Retinal pigment epithelial cell (primary cell): ENCODE results near the gene LRRC4C.
"Not testable (repeated sequence)": the region's sequence is repeated elsewhere in the genome, so short reads cannot be mapped to it uniquely, and the experiment has no call there.

Experiments used
- DNase-seq: peaks from one replicate; pipeline ENCODE4 v3.0.0-alpha.2; 2010; ENCODE audit warnings: low read depth
- H3K4me3 ChIP-seq: 2 replicates; pipeline ENCODE4 v1.5.1; 2011; ENCODE audit warnings: mild to moderate bottlenecking, low read length, control low read depth, moderate library complexity
- TF ChIP-seq, protein P1 (sequence below): conservative IDR thresholded peaks from 2 replicates; pipeline ENCODE4 v1.5.1; 2011; ENCODE audit warnings: low read depth, low read length, control low read depth, inconsistent platforms

LRRC4C gene

DNA sequence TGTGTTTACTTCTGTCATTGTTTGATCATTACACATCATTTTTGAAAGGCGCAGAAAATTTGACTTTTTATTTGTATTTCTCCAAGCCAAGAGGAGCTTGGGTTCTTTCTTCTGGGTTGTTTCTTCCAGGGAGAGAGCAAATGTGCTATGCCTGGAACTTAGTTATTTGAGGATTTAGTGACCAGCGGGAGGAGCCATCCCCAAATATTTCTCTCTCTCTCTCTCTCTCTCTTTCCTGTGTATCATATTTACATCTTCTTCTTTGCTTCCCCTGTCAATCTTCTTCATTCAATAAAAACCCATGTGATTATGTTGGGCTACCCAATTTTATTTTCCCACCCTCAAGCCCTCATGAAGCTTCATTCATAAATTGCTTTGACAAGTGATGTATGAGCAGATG lies 534.5 kb downstream of the LRRC4C start:
- DNase-seq: no peak
- H3K4me3 ChIP-seq: no peak overlapping the region
- TF ChIP-seq, protein P1, sequence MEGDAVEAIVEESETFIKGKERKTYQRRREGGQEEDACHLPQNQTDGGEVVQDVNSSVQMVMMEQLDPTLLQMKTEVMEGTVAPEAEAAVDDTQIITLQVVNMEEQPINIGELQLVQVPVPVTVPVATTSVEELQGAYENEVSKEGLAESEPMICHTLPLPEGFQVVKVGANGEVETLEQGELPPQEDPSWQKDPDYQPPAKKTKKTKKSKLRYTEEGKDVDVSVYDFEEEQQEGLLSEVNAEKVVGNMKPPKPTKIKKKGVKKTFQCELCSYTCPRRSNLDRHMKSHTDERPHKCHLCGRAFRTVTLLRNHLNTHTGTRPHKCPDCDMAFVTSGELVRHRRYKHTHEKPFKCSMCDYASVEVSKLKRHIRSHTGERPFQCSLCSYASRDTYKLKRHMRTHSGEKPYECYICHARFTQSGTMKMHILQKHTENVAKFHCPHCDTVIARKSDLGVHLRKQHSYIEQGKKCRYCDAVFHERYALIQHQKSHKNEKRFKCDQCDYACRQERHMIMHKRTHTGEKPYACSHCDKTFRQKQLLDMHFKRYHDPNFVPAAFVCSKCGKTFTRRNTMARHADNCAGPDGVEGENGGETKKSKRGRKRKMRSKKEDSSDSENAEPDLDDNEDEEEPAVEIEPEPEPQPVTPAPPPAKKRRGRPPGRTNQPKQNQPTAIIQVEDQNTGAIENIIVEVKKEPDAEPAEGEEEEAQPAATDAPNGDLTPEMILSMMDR: no peak

DNA sequence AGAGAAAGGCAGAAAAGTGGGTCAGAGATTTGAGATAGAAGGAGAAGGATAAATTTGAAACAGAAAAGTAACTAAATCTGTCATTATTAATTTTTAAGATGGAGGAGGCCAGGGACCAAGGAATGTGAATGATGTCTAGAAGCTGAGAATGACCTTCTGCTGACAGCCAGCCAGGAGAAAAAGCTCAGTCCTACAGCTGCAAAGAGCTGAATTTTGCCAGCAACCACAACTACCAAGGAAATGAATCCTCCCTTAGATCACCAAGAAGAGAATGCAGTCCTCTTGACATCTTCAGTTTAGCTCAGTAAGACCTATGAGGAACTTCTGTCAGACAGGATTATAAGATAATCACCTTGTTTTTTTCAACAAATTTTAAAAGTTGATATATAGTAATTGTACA lies 538.2 kb downstream of the LRRC4C start:
- TF ChIP-seq, protein P1: no peak
- no peak overlapping the region for H3K4me3 ChIP-seq
- DNase-seq: no peak

DNA sequence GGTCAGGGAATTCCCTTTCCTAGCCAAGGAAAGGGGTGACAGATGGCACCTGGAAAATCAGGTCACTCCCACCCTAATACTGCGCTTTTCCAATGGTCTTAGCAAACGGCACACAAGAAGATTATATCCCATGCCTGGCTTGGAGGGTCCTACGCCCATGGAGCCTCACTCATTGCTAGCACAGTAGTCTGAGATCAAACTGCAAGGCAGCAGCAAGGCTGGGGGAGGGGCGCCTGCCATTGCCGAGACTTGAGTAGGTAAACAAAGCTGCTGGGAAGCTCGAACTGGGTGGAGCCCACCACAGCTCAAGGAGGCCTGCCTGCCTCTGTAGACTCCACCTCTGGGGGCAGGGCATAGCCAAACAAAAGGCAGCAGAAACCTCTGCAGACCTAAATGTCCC lies 548.7 kb downstream of the LRRC4C start:
- not testable (repeated sequence) for DNase-seq, H3K4me3 ChIP-seq

DNA sequence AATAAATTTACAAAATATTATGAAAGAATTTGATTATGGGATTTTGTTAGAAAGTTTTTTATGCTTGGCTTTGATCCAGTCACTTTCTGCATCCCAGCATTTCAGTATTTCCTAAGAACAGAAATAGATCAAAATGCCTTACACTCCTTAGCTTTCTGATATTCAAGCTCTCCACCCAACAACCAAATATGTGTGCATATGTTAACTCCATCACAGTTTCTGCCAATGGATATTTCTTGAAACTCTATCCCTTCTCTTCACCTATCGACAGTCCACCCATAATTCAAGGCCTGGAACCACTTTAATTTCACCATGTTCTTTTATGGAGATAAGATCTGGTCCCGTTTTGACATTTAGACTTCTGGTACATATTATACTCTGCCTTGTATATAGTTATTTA lies 565.0 kb downstream of the LRRC4C start:
- TF ChIP-seq, protein P1: no peak
- no peak for DNase-seq

DNA sequence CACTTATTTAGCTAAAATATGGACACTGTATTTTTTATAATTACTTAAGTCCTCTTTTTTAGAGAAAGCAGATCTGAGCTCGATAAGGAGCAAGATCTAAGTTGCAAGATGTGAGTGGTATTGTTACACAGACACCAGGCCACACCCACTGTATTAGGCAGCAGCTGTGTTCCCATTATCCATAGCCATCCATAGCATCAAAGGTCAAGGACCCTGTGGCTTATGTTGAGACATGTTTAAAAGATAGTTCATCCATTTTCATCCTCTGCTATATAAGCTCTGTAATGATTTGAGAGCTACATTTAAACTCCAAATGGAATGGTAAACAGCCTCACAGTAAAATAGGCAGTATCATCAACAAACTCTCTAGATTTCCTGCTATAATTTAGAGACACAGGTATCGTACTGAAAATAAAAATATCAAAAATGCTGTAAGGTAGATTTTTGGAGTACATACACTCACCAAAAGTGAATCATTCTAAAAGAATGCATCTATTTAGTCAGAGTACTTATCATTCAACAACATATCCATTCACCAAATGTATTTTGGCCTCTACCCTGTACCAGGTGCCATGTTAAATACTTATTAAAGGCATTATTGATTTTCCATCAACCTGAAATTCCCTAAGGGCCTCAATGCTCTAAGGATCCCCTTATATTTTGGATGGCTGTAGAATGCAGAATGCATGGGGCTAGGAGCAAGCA lies 574.0 kb downstream of the LRRC4C start:
- DNase-seq: no peak
- no peak overlapping the region for H3K4me3 ChIP-seq
- TF ChIP-seq, protein P1: no peak

More for the DNA sequence above, 565.0 kb downstream of the LRRC4C start:
- H3K4me3 ChIP-seq: no peak overlapping the region

DNA sequence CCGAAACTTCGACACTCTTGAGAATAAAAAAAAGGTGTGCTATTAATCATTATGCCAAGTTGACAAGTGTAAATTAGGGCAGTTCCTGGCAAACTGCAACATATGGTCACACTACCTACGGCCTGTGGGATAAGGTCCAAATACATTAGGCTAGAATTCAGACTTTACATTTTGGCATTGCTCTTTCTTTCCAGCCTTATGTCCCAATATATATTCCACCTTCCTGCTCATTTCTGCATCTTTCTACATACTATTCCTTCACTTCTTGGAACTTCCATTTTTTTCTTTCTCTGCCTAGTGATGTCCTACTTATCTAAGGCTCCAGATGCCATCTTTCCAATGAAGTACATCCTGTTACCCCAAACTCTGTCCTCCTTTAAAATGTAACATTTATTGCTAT lies 577.2 kb downstream of the LRRC4C start:
- TF ChIP-seq, protein P1: no peak
- no peak for DNase-seq
- H3K4me3 ChIP-seq: no peak overlapping the region

DNA sequence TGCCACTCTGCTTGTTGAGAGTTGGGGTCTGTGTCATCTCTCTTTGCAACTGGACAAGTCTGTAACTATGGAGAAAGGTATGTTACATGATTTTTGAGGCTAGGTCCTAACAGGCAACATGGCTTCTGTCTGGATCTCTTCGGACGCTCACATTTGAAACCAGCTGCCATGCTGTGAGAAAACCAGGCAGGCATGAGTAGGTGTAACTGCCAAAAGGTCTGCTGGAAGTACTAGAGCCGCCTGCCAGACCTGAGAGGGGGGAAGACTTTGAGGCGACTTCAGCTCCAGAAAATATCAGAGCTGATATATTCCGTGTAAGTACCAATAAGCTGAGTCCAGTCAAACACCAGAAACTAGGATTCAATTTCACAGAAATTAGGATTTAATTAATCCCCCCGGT lies 579.5 kb downstream of the LRRC4C start:
- TF ChIP-seq, protein P1: no peak

More for the DNA sequence above, 579.5 kb downstream of the LRRC4C start:
- no peak overlapping the region for H3K4me3 ChIP-seq
- DNase-seq: no peak
